Measurements from ENCODE around the gene EIF2D. TPM values are rescaled to one million over a fixed set of nuclear protein-coding genes. Genes with fewer than 3 reads are reported as not detected.

EIF2D gene
- total RNA-seq = 54.1 TPM
- polyA plus RNA-seq = 43.2 TPM
- long read RNA-seq, donor 1, partial matches to known transcripts = 0 of 1 reads
- long read RNA-seq, donor 1, other reads (novel, unspliced or antisense) = 0 of 1 reads
- long read RNA-seq, donor 2, transcript EIF2D-201 (15 exons, 2,005 nt) = major isoform, 18 of 32 reads
- long read RNA-seq, donor 2, partial matches to known transcripts = 8 of 32 reads
- long read RNA-seq, donor 2, other reads (novel, unspliced or antisense) = 6 of 32 reads
- long read RNA-seq, donor 3, transcript EIF2D-201 (15 exons, 2,005 nt) = major isoform, 18 of 23 reads
- long read RNA-seq, donor 3, partial matches to known transcripts = 5 of 23 reads
- long read RNA-seq, donor 3, other reads (novel, unspliced or antisense) = 0 of 23 reads
- long read RNA-seq, donor 4, transcript EIF2D-201 (15 exons, 2,005 nt) = major isoform, 5 of 5 reads
- long read RNA-seq, donor 4, partial matches to known transcripts = 0 of 5 reads
- long read RNA-seq, donor 4, other reads (novel, unspliced or antisense) = 0 of 5 reads
- long read RNA-seq, donor 5, transcript EIF2D-201 (15 exons, 2,005 nt) = major isoform, 18 of 43 reads
- long read RNA-seq, donor 5, partial matches to known transcripts = 24 of 43 reads
- long read RNA-seq, donor 5, other reads (novel, unspliced or antisense) = 0 of 43 reads
- long read RNA-seq, donor 6, transcript EIF2D-201 (15 exons, 2,005 nt) = major isoform, 7 of 7 reads
- long read RNA-seq, donor 6, partial matches to known transcripts = 0 of 7 reads
- long read RNA-seq, donor 6, other reads (novel, unspliced or antisense) = 0 of 7 reads
- long read RNA-seq, donor 7, transcript EIF2D-201 (15 exons, 2,005 nt) = major isoform, 7 of 15 reads
- long read RNA-seq, donor 7, partial matches to known transcripts = 7 of 15 reads
- long read RNA-seq, donor 7, other reads (novel, unspliced or antisense) = 0 of 15 reads
- long read RNA-seq, donor 8, partial matches to known transcripts = 0 of 2 reads
- long read RNA-seq, donor 8, other reads (novel, unspliced or antisense) = 0 of 2 reads
- long read RNA-seq, donor 9, transcript EIF2D-201 (15 exons, 2,005 nt) = major isoform, 7 of 7 reads
- long read RNA-seq, donor 9, partial matches to known transcripts = 0 of 7 reads
- long read RNA-seq, donor 9, other reads (novel, unspliced or antisense) = 0 of 7 reads
- long read RNA-seq, donor 10, partial matches to known transcripts = 0 of 4 reads
- long read RNA-seq, donor 10, other reads (novel, unspliced or antisense) = 0 of 4 reads

- Histone ChIP-seq H3K4me1 (ENCODE audit: control insufficient read depth in 2 of 2, insufficient read depth in 2 of 2, low read length in 2 of 2) (peaks cover 6 to 10% of the 10 kb centered on the region in 2 donors), H3K27me3 (ENCODE audit: control insufficient read depth in 2 of 2, insufficient read depth in 1 of 2, low read length in 1 of 2) (no peaks in the 10 kb centered on the region), H3K9me3 (ENCODE audit: control insufficient read depth in 2 of 2, insufficient read depth in 1 of 2, low read length in 1 of 2) (no peaks in the 10 kb centered on the region), H3K4me3 (ENCODE audit: low read length in 2 of 2) (peak within 1 kb of the TSS; percentile 82 to 86), H3K36me3 (ENCODE audit: control insufficient read depth in 2 of 2, insufficient read depth in 2 of 2, low read length in 1 of 2) (peaks cover 3 to 4% of the 10 kb centered on the region in 2 donors), H3K27ac (ENCODE audit: low read depth in 1 of 2, low read length in 1 of 2) (peak within 1 kb of the TSS; percentile 79 to 87)
- DNase-seq (ENCODE audit: low read depth in 6 of 9, low spot score in 9 of 9) = peak; percentile 70 to 96 (median 90)
- WGBS = 7% methylated on average over 48 of the region's 48 CpGs
Observed at GRCh38 chr1:206612129-206612876, at the start of gene EIF2D. Gene EIF2D, minus strand, starts transcription at chr1:206612465. Its CDS starts 123 bp downstream, at chr1:206612342.

GRCh38 chr1:206661161-206661820, 49.0 kb upstream of the EIF2D start:
- peaks cover 0 to 2% of the 10 kb centered on the region in 2 donors for H3K9me3 ChIP-seq (ENCODE audit: control insufficient read depth in 2 of 2, insufficient read depth in 1 of 2, low read length in 1 of 2)
- H3K27ac ChIP-seq (ENCODE audit: low read depth in 1 of 2, low read length in 1 of 2) = no peak overlapping the region
- no peaks in the 10 kb centered on the region for H3K36me3 ChIP-seq (ENCODE audit: control insufficient read depth in 2 of 2, insufficient read depth in 2 of 2, low read length in 1 of 2)
- no peak for DNase-seq (ENCODE audit: low read depth in 6 of 9, low spot score in 9 of 9)
- H3K27me3 ChIP-seq (ENCODE audit: control insufficient read depth in 2 of 2, insufficient read depth in 1 of 2, low read length in 1 of 2) = peaks cover 3 to 11% of the 10 kb centered on the region in 2 donors
- WGBS = 97% methylated on average over 11 of the region's 11 CpGs
- peaks cover 11 to 46% of the 10 kb centered on the region in 2 donors for H3K4me1 ChIP-seq (ENCODE audit: control insufficient read depth in 2 of 2, insufficient read depth in 2 of 2, low read length in 2 of 2)
- no peak overlapping the region for H3K4me3 ChIP-seq (ENCODE audit: low read length in 2 of 2)

- peak overlapping the region in 1 of 2 donors; percentile 20 for H3K27ac ChIP-seq (ENCODE audit: low read depth in 1 of 2, low read length in 1 of 2)
- peaks cover 11 to 46% of the 10 kb centered on the region in 2 donors for H3K4me1 ChIP-seq (ENCODE audit: control insufficient read depth in 2 of 2, insufficient read depth in 2 of 2, low read length in 2 of 2)
- WGBS = 78% methylated on average over 4 of the region's 4 CpGs
- H3K4me3 ChIP-seq (ENCODE audit: low read length in 2 of 2) = no peak overlapping the region
- peaks cover 0 to 2% of the 10 kb centered on the region in 2 donors for H3K9me3 ChIP-seq (ENCODE audit: control insufficient read depth in 2 of 2, insufficient read depth in 1 of 2, low read length in 1 of 2)
- no peaks in the 10 kb centered on the region for H3K36me3 ChIP-seq (ENCODE audit: control insufficient read depth in 2 of 2, insufficient read depth in 2 of 2, low read length in 1 of 2)
- peaks cover 3 to 11% of the 10 kb centered on the region in 2 donors for H3K27me3 ChIP-seq (ENCODE audit: control insufficient read depth in 2 of 2, insufficient read depth in 1 of 2, low read length in 1 of 2)
- DNase-seq (ENCODE audit: low read depth in 6 of 9, low spot score in 9 of 9) = no peak
Observed at GRCh38 chr1:206660136-206660535, 47.9 kb upstream of the EIF2D start.

- Histone ChIP-seq H3K4me1 (ENCODE audit: control insufficient read depth in 2 of 2, insufficient read depth in 2 of 2, low read length in 2 of 2) (peaks cover 11 to 40% of the 10 kb centered on the region in 2 donors), H3K9me3 (ENCODE audit: control insufficient read depth in 2 of 2, insufficient read depth in 1 of 2, low read length in 1 of 2) (peaks cover 0 to 2% of the 10 kb centered on the region in 2 donors), H3K4me3 (ENCODE audit: low read length in 2 of 2) (no peak overlapping the region), H3K36me3 (ENCODE audit: control insufficient read depth in 2 of 2, insufficient read depth in 2 of 2, low read length in 1 of 2) (no peaks in the 10 kb centered on the region), H3K27me3 (ENCODE audit: control insufficient read depth in 2 of 2, insufficient read depth in 1 of 2, low read length in 1 of 2) (peaks cover 3 to 9% of the 10 kb centered on the region in 2 donors), H3K27ac (ENCODE audit: low read depth in 1 of 2, low read length in 1 of 2) (no peak overlapping the region)
- 77% methylated on average over 7 of the region's 7 CpGs for WGBS
- no peak for DNase-seq (ENCODE audit: low read depth in 6 of 9, low spot score in 9 of 9)
Observed at GRCh38 chr1:206658981-206659273, 46.7 kb upstream of the EIF2D start.

GRCh38 chr1:206658264-206658980, 46.2 kb upstream of the EIF2D start:
- H3K4me3 ChIP-seq (ENCODE audit: low read length in 2 of 2) = no peak overlapping the region
- 18% methylated on average over 22 of the region's 22 CpGs for WGBS
- H3K36me3 ChIP-seq (ENCODE audit: control insufficient read depth in 2 of 2, insufficient read depth in 2 of 2, low read length in 1 of 2) = no peaks in the 10 kb centered on the region
- peaks cover 0 to 2% of the 10 kb centered on the region in 2 donors for H3K9me3 ChIP-seq (ENCODE audit: control insufficient read depth in 2 of 2, insufficient read depth in 1 of 2, low read length in 1 of 2)
- peaks cover 11 to 35% of the 10 kb centered on the region in 2 donors for H3K4me1 ChIP-seq (ENCODE audit: control insufficient read depth in 2 of 2, insufficient read depth in 2 of 2, low read length in 2 of 2)
- H3K27ac ChIP-seq (ENCODE audit: low read depth in 1 of 2, low read length in 1 of 2) = peak overlapping the region in 1 of 2 donors; percentile 22
- peaks cover 3 to 4% of the 10 kb centered on the region in 2 donors for H3K27me3 ChIP-seq (ENCODE audit: control insufficient read depth in 2 of 2, insufficient read depth in 1 of 2, low read length in 1 of 2)
- peak in 6 of 9 donors; percentile 19 to 71 (median 48) for DNase-seq (ENCODE audit: low read depth in 6 of 9, low spot score in 9 of 9)

- Histone ChIP-seq H3K4me3 (ENCODE audit: low read length in 2 of 2) (no peak overlapping the region), H3K36me3 (ENCODE audit: control insufficient read depth in 2 of 2, insufficient read depth in 2 of 2, low read length in 1 of 2) (no peaks in the 10 kb centered on the region), H3K27me3 (ENCODE audit: control insufficient read depth in 2 of 2, insufficient read depth in 1 of 2, low read length in 1 of 2) (no peaks in the 10 kb centered on the region), H3K27ac (ENCODE audit: low read depth in 1 of 2, low read length in 1 of 2) (peak overlapping the region in 1 of 2 donors; percentile 22), H3K4me1 (ENCODE audit: control insufficient read depth in 2 of 2, insufficient read depth in 2 of 2, low read length in 2 of 2) (peaks cover 11 to 33% of the 10 kb centered on the region in 2 donors), H3K9me3 (ENCODE audit: control insufficient read depth in 2 of 2, insufficient read depth in 1 of 2, low read length in 1 of 2) (peaks cover 0 to 2% of the 10 kb centered on the region in 2 donors)
- no peak for DNase-seq (ENCODE audit: low read depth in 6 of 9, low spot score in 9 of 9)
- WGBS = 38% methylated on average over 6 of the region's 6 CpGs
Observed at GRCh38 chr1:206657751-206658150, 45.5 kb upstream of the EIF2D start.

- no peak for DNase-seq (ENCODE audit: low read depth in 6 of 9, low spot score in 9 of 9)
- Histone ChIP-seq H3K27me3 (ENCODE audit: control insufficient read depth in 2 of 2, insufficient read depth in 1 of 2, low read length in 1 of 2) (no peaks in the 10 kb centered on the region), H3K4me1 (ENCODE audit: control insufficient read depth in 2 of 2, insufficient read depth in 2 of 2, low read length in 2 of 2) (peaks cover 11 to 33% of the 10 kb centered on the region in 2 donors), H3K4me3 (ENCODE audit: low read length in 2 of 2) (no peak overlapping the region), H3K9me3 (ENCODE audit: control insufficient read depth in 2 of 2, insufficient read depth in 1 of 2, low read length in 1 of 2) (peaks cover 0 to 2% of the 10 kb centered on the region in 2 donors), H3K27ac (ENCODE audit: low read depth in 1 of 2, low read length in 1 of 2) (no peak overlapping the region), H3K36me3 (ENCODE audit: control insufficient read depth in 2 of 2, insufficient read depth in 2 of 2, low read length in 1 of 2) (no peaks in the 10 kb centered on the region)
- WGBS = 98% methylated on average over 3 of the region's 3 CpGs
Observed at GRCh38 chr1:206656936-206657335, 44.7 kb upstream of the EIF2D start.
